ENCODE measurements around the gene ARRDC1.

ARRDC1 gene

GRCh38 chr9:137640862-137641261 is 35.4 kb downstream of the ARRDC1 start:
- no peak for DNase-seq

GRCh38 chr9:137642118-137642601 is 36.7 kb downstream of the ARRDC1 start:
- DNase-seq: no peak

GRCh38 chr9:137642892-137643291 is 37.4 kb downstream of the ARRDC1 start:
- no peak for DNase-seq

GRCh38 chr9:137643921-137644320 is 38.4 kb downstream of the ARRDC1 start:
- no peak for DNase-seq

GRCh38 chr9:137645211-137645610 is 39.7 kb downstream of the ARRDC1 start:
- no peak for DNase-seq

GRCh38 chr9:137646341-137646740 is 40.9 kb downstream of the ARRDC1 start:
- no peak for DNase-seq

GRCh38 chr9:137647096-137647714 is 41.7 kb downstream of the ARRDC1 start:
- no peak for DNase-seq

- DNase-seq: no peak
These were observed 42.9 kb downstream of the ARRDC1 start for GRCh38 chr9:137648396-137648795.

GRCh38 chr9:137649553-137649952 is 44.1 kb downstream of the ARRDC1 start:
- DNase-seq: no peak

GRCh38 chr9:137650259-137650658 is 44.8 kb downstream of the ARRDC1 start:
- DNase-seq: no peak

GRCh38 chr9:137650779-137651178 is 45.3 kb downstream of the ARRDC1 start:
- no peak for DNase-seq

GRCh38 chr9:137656416-137656815 is 50.9 kb downstream of the ARRDC1 start:
- DNase-seq: no peak

GRCh38 chr9:137657606-137658005 is 52.1 kb downstream of the ARRDC1 start:
- no peak for DNase-seq

- no peak for DNase-seq
These were observed 53.3 kb downstream of the ARRDC1 start for GRCh38 chr9:137658781-137659180.

GRCh38 chr9:137660144-137660543 is 54.7 kb downstream of the ARRDC1 start:
- no peak for DNase-seq

- no peak for DNase-seq
These were observed 58.1 kb downstream of the ARRDC1 start for GRCh38 chr9:137663584-137663983.

- DNase-seq: no peak
These were observed 59.2 kb downstream of the ARRDC1 start for GRCh38 chr9:137664676-137665075.
